HG02642 (cell line): Measurements from ENCODE around the gene SYT1.

ENCODE experiments used
- ATAC-seq: cut with Tn5 transposase; IDR thresholded peaks from one replicate; pipeline ENCODE4 v1.9.1; 2021; ENCODE audit warnings: mild to moderate bottlenecking; ENCODE audit not compliant: unreplicated experiment, poor library complexity

Gene SYT1

DNA sequence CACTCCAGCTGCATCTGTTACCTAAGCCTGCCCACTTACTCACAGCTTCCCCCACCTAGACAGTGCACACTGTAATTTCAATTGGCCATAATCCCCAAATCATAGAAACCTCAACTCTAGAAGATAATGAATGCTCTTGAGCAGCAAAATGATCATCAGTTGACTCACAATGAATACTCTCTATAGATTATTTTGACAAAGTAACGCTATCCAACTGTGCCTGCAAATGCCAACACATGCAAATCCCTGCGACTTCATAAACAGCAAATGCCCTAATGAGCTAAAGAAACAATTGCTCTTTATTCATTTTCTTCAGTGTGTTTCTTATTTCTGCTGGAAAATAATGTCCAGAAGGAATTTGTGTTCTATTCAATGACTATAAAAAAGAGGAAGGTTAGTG is 506.7 kb downstream of the SYT1 start:
- no peak for ATAC-seq

DNA sequence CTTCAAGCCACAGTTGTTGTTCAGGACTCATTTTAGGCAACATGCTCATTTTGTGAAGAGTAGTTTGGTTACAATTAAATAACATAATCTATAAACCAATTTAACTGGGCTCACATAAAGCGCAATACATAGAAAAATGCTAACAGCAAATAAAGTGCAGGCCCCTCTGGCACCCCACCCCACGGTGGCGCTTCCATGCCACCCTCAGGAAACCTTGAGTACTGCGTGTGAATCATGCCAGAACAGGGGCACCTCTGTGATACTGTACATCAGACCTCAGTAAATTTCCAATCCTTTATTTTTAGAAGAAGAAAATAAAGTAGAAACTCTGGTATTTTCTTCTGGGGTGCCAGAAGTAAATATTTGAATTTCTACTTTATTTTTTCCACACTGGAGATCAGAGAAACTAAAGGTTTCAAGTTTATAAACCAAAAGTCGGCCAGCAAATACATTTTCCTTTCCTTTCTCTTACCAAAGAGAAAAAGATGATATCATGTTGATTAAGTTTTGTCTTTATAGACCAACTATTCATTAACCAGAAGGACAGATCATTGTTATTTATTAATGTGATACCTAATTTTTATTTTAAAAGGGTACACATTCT is 509.4 kb downstream of the SYT1 start:
- ATAC-seq = peak; percentile 91

DNA sequence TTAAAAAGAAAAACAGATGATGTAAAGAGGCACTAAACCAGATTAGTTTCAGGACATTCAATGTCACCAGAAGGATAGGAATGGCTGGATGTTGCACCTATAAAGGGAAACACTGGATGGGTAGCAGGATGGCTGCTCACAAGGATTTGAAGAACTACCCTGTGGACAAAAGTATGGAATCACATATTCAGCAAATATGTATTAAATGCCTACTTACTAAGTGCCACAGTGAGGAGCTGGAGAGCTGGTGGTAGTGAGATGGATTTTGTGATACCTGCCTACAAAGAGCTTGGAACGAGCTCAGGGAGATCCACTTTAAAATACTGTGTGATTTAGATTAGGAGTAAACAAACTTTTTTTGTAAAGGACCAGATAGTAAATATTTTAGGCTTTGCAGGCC is 510.0 kb downstream of the SYT1 start:
- no peak for ATAC-seq

DNA sequence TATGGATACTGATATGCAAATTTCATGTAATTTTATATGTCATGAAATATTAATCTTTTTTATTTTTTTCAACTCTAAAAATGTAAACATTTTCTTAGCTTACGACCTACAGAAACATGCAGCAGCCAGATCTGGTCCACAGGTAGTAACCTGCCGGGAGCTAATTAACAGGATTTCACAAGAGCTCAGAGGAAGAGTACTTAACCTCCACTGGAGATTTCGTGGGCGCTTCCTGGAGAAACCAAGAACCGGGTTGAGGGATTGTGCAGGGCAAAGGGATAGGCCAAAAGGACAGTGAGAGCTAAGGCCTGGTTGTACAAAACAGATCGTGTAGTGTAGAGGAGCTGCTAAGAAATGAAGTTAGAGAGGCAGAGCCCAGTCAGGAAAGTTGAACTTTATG is 510.5 kb downstream of the SYT1 start:
- ATAC-seq = no peak

DNA sequence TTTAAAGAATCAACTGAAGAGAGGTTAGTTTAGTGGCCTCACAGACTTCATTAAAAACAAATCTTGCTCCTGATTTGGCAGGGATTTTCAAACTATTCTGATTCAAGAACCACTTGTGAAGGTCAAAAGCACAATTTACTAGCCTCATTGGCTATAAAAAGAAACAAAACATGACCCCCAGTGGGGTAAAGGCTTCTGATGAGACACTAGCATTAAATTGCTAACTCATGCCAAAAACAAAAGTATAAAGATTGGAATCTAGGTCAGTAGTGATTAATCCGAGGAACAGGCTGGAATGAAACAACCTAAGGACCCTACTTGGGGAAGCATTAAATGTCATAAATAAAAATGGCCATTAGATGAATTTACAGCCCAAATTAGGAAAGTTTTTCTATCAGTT is 513.9 kb downstream of the SYT1 start:
- no peak for ATAC-seq

DNA sequence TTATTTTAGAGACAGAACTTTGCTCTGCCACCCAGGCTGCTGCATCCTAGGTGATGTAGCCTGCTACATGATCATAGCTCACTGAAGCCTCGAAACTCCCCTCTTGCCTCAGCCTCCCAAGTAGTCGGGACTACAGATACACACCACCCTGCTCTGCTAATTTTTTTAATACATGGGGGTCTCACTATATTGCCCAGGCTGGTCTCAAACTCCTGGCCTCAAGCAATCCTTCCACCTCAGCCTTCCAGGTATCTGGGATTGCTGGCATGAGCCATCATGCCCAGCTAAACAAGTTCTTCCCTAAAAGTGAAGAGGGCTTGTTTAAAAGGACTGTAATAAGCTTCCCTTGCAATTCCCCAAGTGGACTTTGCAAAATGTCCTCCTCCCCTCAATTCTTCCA is 515.8 kb downstream of the SYT1 start:
- no peak for ATAC-seq

DNA sequence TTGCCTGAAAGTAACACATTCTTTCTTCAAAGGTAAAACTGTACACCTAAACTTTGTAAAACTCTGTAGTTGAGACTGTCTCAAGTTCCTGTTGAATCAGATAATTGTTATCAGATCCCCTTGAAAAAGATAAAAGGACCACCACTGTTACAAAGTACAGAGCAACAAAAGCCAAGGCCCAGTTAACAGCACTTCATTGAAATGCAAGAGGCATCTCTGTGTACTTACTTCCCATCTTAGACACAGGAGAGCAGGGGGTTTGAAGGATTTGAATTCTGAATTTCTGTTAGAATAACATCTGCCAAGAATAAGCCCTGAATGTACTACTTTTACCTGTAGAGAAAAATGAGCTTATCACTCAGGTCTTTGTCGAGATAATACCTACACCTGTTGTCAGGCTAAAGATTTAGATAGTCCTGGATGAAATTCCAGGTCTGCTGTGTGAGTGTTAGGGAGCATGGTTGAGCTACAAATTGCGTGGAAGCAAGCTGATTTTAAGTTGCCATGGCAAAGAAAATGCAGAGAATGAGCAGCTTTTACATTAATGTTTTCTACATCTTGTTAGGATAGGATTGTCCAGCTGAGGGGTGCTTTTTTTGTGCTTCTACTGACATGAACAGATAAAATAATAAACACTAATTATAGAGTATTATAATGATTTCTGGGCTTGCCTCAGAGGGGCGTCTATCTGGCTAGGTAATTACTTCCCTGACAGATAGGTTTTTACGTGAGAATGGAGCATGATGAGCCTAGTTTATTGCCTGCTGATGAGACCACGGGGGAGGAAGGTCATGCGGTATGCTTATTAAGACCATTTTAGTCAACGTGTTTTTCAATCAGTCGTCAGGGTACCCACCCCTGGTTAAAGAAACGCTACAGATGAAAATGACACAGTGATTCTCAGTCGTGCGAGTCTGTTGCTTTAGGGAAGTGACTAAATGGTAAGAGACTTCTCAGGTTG is 517.0 kb downstream of the SYT1 start:
- no peak for ATAC-seq

DNA sequence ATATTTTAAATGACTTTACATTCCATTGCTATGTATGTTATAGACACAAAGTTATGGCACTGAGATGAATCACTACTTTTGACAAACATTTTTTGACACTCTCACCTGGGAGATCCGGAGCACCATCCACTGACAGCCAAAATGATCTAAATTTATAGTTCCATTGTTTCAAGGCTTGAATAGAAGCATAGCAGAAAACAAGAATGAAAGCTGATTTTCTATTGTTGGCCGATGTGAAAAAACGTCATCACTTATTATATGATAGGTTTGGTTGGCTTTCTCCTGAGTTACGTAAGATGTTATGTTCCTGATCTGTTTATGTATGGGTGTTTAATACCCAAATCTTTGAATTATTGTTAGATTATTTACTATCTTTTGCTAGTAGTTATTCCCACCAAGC is 520.0 kb downstream of the SYT1 start:
- no peak for ATAC-seq

DNA sequence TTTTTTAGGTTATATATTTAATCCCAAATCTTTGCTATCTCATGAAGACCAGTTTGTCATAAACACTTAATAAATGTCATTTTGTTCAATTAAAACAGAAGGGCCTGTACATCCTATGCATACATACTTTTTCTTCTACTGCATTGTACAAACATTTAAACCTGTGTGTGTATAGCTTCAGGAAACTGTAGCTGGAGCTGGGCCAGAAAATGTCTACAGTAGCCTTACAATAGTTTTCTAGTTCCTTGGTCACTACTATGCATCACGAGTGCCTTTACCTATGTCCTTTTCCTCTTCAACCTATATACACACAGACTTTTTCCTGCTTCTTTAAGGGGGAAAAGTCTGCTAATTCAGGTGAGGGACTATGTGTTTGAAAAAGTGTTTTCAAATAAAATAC is 523.4 kb downstream of the SYT1 start:
- no peak for ATAC-seq

DNA sequence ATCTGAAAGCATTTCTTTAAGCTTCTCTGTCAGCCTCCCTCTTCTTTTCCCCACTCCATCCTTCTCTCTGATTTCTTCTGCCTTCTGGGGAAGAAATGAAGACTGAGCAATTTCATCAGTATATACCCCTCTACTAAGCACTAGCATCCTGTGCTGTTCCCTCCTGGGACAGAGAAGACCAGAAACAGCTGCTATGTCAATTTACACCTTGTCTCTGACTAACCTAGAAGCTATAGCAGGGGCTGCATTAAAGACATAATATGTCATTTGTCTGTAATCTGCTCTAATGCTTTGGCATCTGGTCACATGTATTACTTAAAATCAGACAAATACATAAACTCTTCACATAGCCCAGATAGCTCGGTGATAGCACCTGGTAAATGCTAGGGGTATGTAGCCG is 529.3 kb downstream of the SYT1 start:
- ATAC-seq = no peak

DNA sequence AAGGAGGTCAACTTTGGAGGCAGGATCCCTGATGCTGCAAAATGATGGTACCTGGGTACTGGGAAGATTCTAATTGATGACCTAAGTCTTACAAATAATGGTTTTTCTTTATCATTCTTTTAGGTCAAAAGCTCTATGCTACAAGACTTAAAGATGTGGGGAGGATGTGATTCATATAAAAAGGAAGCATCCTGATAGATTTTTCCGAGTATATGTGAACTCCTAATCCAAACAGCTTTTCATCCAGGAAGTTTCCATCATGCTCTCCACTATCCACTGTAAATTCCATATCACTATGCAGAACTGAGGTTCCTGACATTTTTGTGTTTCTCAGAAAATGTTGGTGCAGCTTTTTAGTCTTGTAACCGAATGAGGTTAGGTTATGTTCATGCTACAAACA is 533.0 kb downstream of the SYT1 start:
- ATAC-seq = no peak

DNA sequence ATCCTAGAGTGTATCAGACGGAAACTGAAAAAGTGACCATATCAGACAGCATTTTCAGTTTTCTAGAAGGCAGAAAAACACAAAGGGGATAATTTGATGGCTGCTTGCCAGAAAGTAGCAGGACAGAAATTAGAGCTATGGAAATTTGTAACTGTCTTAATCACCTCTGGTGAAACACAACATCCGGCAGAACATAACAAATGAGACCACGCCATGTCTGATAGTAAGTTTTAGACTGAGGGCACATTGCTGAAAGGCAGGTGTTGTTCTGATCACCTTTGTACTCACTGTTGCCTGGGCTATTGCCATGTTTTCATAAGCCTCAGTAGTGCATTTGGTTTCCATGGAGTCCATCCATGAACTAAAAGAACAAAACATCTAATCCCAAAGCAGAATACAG is 535.9 kb downstream of the SYT1 start:
- ATAC-seq = no peak

DNA sequence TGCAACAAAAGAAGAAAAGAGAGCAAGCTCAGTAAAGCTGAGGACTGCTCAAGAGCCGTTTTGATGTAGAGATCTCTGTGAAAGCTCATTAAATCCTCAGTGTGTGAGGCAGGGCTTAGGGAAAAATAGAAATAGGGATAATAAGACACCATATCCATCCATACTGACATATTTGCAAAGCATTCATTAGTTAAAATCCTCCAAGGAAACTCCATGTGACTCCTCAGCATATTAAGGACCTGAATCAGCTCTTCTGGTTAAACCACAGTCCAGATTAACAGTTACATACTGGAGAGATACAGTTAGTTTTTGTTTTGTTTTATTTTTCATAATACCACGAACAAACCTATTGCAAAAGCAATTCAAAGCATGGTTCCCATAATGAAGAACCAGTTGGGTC is 538.0 kb downstream of the SYT1 start:
- no peak for ATAC-seq

DNA sequence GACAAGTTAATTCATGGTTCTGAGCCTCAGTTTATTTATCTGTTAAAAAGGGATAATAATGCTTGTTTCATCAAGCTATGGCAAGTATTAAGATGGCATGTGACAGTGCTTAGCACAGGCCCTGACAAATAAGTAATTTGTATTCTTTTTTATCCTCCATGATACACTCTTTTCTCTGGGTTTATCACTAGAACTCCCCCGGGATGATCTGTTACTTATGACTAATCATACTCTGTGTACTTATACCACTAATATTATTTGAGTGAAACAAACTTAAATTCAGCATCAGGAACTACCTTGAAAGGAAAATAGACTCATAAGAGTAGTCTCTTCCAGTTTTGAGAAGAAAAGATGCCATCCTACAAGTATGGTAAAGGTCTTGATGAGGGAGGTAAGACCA is 542.4 kb downstream of the SYT1 start:
- no peak for ATAC-seq

DNA sequence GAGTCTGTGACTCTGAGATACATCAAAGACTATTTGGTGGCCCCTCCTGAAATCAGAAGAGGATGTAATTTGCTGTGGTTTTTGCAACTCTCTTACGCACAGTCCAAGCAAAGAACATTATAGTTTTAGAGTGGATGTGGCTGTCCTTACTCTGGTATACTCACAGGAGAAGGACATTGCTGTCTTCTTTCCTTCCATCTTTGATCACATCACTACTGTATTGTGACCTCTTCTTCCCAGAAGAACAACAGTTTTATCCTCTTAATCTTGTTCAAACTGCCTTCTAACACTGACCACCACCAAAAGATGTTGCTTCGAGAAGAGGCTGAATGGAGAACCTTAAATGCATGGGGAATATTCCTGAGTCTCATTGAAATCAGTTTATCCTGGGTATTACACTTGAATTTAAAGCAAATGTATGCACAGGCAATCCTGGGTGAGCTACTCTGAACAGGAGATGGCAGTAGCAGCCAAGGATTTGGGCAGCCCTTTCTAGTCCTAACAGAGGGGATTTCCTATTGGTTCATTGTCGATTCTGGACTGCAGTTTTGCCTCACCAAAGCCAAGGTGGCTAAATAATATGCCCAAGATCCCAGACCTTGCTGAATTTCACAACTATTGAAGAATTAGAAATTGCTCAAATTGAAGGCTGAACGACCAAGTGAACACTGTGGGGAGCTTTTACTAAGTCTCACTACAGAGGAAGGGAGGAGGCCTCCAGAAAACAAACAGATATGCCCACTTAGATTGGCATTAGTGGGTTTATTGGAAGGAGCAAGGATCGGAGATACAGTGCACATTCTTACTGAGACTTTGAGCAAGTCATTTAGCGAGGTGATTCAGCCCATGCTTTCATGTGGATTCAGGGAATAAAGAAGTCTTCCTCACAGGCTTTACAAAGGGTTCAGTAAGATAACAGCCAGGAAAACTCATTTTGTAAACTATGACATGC is 543.4 kb downstream of the SYT1 start:
- peak; percentile 89 for ATAC-seq

DNA sequence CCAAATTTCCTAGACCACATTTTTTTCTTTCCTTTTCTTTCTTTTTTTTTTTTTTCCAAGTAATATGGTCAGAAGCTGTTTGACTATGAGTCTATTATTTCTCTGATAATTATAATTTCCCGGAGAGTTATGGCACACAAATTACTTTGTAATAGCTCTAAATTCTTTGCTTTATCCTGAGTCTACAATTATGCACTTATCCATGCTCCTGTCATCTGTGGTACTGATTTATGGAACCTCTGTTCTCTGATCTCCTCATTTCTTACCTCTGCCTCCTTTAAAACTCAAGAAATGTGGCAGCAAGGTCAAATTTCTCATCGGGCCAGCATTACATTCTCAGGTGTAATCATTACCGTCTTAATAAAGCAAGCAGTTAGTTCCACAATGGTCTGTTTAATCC is 544.1 kb downstream of the SYT1 start:
- ATAC-seq = no peak

DNA sequence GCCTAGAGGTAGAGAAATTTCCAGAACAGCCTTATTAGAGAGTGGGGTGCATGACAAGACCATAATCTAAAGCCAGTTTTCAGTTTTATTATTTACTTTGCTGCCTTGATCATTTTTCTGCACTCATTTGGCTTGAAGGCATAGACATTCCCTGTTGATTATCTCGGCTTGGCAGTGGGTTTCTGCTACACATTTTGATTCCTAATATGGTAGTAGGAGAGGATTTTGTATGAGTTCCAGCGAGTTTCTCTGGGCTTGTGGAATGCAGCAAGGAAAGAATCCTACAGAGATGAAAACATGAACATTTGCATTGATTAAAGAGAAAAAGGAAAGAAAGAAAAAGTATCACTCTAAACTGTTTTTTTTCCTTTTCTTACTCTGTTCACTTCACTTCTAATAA is 545.0 kb downstream of the SYT1 start:
- ATAC-seq = no peak

DNA sequence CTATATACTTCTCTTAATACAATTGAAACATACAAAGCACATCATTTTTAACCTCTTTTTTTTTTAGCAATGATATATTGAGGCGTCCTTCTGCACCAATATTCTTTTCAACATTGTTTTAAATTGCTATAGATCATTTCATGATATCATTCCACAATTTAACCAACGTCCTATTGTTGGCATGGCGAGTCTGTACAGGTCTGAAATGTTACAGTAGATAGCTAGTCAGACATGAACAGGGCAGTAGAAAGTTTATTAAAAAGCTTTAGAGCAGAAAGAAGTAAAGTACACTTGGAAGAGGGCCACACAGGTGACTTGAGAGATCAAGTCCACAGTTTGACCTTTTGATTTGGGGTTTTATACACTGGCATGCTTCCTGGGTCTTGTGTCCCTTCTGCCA is 547.2 kb downstream of the SYT1 start:
- no peak for ATAC-seq

DNA sequence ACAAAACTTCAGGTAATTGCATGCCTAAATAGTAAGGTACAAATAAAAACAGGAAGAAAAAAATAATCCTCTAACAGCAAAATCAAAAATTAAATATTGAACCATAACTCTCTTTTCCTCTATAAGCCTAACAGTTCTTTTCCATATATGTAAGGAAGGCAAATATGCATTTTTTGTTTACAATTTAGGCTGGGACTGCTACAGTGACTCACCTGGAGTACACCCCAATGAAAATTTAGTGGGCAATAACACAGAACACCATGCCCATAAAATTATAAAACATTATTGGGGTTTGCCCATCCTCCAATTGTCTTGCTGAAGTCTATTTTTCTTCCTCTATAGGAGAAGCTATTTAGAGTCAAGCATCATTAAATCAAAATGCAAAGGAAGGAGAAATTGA is 549.2 kb downstream of the SYT1 start:
- no peak for ATAC-seq

DNA sequence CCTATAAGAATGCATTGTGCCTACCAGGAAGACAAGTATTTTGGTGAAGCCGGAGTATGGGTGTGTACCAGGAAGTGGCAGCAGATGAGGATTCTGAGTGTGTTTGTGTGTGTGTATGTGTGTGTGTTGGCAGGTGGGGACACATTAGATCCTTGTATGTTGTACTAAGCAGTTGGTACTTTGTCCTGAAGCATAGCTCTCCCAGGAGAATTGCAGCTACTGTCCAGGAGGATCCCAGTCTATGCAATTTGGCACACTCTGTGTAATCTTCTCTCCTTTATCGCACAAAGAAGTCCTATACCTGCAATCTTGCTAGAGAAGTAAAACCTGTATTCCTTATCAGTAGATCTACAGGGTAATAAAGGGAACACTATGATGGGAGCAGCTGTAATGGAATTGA is 549.7 kb downstream of the SYT1 start:
- no peak for ATAC-seq

DNA sequence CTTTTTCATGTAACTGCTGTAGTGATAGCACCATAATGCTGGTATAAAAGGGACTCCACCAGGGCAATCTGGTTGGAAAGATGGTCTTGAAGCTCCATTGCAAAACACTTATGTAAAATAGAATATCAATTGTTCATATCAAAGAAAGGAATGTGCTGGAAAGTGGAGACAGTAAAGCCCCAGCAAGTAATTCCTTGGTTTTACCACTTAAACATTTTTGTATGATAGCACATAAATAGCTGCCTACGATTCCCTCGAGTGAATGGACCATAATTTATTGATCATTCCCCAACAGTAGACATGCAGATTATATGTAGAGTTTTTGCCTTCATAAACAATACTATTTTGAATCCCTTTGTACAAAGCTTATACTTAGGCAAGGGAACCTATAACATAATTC is 550.7 kb downstream of the SYT1 start:
- no peak for ATAC-seq
